GM18520 (cell line): ENCODE measurements around the gene MYO10.

ENCODE experiments used
- ATAC-seq: cut with Tn5 transposase; IDR thresholded peaks from one replicate; pipeline ENCODE4 v1.9.1; 2021; ENCODE audit not compliant: unreplicated experiment

Gene MYO10

DNA sequence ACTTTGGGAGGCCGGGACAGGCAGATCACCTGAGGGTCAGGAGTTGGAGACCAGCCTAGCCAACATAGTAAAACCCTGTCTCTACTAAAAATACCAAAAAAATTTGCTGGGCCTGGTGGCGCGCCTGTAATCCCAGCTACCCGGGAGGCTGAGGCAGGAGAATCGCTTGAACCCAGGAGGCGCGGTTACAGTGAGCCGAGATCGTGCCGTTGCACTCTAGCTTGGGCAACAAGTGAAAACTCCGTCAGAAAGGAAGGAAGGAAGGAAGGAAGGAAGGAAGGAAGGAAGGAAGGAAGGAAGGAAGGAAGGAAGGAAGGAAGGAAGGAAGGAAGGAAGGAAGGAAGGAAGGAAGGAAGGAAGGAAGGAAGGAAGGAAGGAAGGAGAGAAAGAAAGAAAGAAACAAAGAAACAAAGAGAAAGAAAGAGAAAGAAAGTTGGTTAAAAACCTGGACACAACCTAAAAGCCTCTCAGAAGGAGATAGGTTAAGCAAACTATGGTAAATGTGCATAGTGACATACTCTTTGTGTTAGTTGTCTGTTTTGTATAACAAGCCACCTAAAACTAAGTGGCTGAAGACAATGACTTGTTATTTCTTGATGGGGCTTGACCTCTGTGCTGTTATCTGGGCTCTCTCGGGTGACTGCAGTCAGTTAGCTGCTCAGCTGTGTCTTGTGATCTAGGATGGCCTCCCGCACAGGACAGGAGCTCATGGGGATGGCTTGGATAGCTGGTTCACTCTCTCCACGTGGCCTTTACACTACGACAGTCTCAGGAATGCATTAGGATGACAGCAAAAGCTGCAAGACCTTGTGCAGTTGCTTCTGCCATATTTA is 8.0 kb upstream of the MYO10 start:
- ATAC-seq, result no peak

DNA sequence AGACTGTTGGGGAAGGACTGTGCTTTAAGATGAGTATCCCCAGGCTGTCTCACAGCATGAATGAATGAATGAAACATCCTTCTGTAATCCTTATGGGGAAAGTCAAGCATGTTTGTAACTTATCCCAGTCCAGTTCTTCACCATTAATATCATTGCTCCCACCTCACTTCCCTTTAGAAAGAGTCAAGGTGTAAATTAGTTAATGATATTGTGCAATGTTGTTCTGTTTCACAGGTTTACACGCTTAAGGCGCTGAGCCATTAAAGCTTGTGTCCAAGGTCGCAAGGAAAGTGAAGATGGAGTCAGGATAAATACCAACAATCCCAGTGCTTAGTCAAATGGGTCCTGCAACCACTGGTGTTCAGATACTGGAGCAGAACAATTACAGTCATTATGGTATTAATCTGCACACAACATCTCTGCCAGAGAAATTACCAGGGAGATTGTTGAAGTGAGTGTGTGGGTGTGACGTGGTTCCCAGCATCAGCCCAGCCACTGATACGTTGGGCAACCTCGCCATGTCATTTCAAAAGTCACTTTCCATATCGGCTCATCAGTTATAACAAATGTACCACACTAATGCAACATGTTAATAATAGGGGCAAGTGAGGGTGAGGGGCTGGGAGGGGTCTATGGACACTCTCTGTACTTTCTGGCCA is 1.5 kb upstream of the MYO10 start:
- no peak for ATAC-seq

DNA sequence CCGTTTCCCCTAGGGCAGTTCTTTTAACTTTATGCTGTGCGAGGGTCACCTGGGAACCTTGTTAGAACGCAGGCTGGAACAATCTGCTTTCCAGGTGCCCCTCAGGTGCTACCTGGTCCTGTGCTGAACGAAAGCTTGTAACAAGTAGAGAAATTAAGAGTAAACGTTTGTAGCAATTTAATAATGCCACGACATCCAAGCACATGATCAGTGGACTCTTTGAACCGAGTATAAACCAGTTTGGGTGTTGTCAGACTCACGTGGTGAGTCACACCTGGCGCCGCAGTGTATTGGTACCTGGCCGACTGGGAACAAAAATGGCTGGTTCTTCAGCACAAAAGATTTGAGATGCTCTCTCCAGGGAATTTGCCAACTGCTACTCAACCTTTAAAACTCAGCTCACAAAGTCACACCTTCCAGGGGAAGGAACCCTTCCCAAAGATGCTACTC is 926 bp upstream of the MYO10 start:
- ATAC-seq, result no peak

GRCh38 chr5:16935231-16936149 is 598 bp downstream of the MYO10 start:
- ATAC-seq, result no peak

- ATAC-seq, result no peak
Measured at GRCh38 chr5:16934677-16935153, 1.4 kb downstream of the MYO10 start.

DNA sequence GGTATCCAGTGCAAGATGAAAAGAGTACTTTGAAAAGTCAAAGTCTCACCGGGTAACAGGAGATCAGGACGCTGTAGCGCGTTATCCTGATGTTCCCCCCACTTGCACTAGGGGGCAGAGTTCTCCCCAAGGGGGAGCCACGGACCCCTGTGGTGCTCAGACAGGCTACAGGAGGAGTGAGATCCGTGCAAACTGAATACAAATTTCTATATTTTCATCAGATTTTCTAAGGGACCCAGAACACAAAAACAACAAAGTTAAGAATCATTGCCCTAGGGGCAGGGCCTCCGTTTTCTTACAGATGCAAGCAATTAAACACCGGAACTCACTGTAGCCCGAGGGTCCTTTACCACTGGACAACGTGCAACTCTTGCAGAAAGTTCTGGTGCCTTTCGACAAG is 2.0 kb downstream of the MYO10 start:
- ATAC-seq, result peak; percentile 60

GRCh38 chr5:16933337-16933736 is 2.8 kb downstream of the MYO10 start:
- no peak for ATAC-seq

- no peak for ATAC-seq
Measured at GRCh38 chr5:16932401-16932800, 3.7 kb downstream of the MYO10 start.

DNA sequence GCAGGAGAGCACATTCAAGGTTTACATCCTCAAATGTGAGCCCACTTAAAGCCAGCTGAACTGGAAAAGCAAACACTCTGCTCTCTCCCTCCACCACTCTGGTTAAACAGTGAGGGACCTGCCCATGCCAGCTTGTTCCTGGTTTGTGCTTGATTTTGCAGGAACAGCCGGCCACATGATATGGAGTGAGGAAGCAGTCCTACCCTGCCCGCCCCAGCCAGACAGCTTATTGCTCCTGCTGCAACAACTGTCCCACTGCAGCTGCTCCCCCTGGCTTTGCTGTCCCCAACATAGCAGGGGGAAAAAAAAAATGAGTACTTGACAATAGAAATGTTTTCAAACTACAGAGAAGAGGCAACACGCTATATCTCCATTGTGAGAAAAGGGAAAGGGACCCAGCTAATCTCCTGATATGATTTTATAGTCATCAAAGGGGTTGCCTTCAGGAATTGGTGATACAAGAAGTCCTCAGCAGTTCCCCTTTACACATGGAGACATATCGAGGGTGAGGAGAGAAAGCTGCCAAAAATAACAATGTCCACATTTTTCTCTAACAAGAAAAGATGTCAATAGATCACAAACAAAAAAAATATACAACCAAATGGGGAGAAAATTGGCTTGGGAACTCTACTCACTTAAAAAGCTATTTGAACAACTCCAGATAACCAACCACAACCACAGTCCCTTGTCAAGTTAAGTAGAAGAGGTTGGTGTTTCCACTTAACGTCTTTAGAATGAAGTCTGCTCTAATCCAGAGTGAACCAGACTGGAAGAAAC is 4.6 kb downstream of the MYO10 start:
- no peak for ATAC-seq

GRCh38 chr5:16930496-16930895 is 5.6 kb downstream of the MYO10 start:
- ATAC-seq, result no peak

DNA sequence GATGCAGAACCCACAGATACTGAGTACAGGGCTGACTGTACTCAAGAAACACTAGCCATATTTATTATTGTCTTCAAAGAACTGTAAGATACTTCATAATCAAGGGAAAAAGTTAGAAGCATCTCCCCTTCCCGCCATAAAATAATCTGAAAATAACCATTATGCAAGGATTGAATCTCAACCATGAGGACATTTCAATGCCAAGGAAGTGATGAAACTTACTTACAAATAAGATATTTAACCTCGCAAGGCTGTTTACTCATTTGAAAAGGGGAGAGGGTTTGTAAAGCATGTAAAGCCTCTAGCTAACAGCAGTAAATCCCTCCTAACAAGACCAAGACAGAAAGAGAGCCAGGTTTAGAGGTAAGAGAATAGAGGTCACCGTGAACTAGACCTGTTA is 6.3 kb downstream of the MYO10 start:
- ATAC-seq, result no peak

DNA sequence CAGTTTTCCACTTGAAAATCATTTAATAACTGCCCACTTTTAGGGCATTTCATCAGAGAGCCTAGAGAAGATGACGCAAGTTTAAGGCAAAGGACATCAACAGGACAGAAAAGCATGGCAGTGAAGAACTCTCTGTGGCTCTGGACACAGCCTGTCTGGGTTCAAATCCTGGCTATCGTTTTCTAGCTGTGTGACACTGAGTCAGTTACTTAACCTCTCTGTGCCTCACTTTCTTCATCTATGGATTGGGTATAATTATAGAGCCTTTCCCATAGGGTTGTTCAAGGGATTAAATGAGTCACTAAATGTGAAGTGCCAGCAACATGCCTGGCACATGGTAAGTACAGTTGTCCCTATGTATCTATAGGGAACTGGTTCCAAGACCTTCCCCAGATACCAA is 6.7 kb downstream of the MYO10 start:
- no peak for ATAC-seq

- ATAC-seq, result no peak
Measured at GRCh38 chr5:16927613-16928012, 8.5 kb downstream of the MYO10 start.

DNA sequence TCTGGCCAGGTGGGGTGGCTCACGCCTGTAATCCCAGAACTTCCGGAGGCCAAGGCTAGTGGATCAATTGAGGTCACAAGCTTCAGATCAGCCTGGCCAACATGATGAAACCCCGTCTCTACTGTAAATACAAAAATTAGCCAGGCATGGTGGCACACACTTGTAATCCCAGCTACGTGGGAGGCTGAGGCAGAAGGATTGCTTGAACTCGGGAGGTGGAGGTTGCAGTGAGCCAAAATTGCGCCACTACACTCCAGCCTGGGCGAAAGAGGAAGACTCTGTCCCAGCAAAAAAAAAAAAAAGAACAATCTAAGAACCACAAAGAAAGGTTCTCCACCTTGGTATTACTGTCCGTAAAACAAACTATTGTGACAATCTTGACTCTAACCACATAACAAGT is 9.7 kb downstream of the MYO10 start:
- ATAC-seq, result no peak

- ATAC-seq, result no peak
Measured at GRCh38 chr5:16924206-16924605, 11.9 kb downstream of the MYO10 start.

GRCh38 chr5:16922430-16922829 is 13.7 kb downstream of the MYO10 start:
- no peak for ATAC-seq

DNA sequence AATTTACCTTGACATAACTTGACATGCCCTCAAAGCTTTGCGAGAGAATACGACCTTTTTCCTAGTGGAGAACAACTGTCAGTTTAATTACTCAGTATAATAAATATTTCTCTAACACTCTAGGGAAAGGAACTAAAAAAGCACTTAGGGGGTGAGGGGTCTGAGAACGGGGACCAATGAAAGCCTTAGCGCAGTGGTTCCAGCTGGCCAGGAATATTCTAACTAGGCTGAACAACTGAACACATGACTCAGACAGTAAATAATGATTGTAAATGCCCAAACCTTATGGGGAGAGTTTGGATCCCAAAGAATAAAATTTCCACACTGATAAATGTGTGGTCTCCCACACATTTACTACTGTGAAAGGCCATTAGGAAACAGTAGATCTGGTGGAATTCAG is 14.9 kb downstream of the MYO10 start:
- no peak for ATAC-seq

DNA sequence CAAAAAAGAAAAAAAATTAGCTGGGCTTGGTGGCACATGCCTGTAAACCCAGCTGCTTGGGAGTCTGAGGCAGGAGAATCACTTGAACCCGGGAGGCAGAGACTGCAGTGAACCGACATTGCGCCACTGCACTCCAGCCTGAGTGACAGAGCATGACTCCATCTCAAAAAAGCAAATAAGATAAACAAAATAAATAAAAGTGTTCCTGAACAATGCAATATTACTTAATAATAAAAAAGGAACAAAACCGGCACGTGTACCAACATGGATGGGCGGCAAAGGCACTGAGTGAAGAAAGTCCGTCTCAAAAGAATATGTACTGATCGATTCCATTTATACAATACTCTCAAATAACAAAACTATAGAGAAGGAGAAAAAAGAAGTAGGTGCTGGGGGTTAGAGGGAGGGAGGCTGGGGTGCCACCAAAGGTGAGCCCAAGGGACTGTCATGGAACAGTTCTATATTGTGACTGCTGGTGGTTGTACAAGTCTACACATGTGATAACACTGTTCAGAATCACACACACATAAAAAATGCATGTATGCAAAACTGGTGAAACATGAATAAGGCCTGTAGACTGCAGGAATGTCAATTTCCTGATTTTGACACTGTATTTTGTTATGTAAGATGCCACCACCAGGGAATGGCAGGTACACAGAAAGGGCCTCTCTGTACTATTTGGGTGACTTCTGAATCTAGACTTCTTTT is 15.8 kb downstream of the MYO10 start:
- ATAC-seq, result no peak

DNA sequence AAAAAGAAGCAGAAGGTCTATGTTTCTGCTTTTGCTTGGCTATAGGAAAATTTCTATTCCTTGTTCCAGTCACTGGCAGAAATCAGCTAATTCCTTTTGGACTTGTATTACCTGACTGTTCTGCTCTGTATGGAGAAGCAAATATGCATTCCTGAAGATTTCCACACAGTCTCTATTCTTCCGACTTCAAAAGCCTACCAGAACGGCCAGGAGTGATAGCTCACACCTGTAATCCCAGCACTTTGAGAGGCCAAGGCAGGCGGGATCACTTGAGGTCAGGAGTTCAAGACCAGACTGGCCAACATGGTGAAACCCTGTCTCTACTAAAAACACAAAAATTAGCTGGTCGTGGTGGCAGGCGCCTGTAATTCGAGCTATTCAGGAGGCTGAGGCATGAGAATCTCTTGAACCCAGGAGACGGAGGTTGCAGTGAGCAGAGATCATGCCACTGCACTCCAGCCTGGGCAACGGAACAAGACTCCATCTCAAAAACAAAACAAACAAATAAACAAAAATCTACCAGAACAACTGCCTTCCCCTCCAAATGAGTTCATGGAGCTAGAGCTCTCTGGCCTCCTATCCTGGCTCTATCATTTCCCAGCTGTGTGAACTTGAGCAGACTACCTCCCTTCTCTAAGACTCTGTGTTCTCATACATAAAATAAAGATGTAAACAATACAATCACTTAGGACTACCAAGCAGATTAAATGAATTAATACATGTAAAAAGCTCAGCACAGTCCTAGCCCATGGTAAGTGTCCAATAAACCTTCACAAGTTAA is 17.0 kb downstream of the MYO10 start:
- no peak for ATAC-seq
